ENCODE measurements around the gene RNF180. TPM values are rescaled to one million over a fixed set of nuclear protein-coding genes. Genes with fewer than 3 reads are reported as not detected.

Gene RNF180
- total RNA-seq, 4 donors from 2014 or later: 18.8 to 45.4 (median 30.9) TPM

GRCh38 chr5:64341340-64341739, 175.7 kb downstream of the RNF180 start:
- intact Hi-C loops (cut with DNase I; ENCODE audit: low total_unique reads): no loop called here
- TF ChIP-seq CTCF (IDR thresholded peaks at IDR 0.05): no peak
- TF ChIP-seq POLR2A (IDR thresholded peaks at IDR 0.05): no peak
- DNase-seq: no peak
- H3K9me3 ChIP-seq: peaks cover 0 to 14% of the 10 kb centered on the region in 2 donors
- H3K27ac ChIP-seq: no peak overlapping the region
- H3K4me1 ChIP-seq: no peaks in the 10 kb centered on the region
- no peaks in the 10 kb centered on the region for H3K27me3 ChIP-seq
- no peak overlapping the region for H3K4me3 ChIP-seq
- no peaks in the 10 kb centered on the region for H3K36me3 ChIP-seq

- DNase-seq: no peak
- Histone ChIP-seq H3K4me1 (no peaks in the 10 kb centered on the region), H3K9me3 (peaks cover 0 to 14% of the 10 kb centered on the region in 2 donors), H3K36me3 (no peaks in the 10 kb centered on the region), H3K4me3 (no peak overlapping the region), H3K27ac (no peak overlapping the region), H3K27me3 (no peaks in the 10 kb centered on the region)
- intact Hi-C loops (cut with DNase I; ENCODE audit: low total_unique reads): no loop called here
- TF ChIP-seq CTCF (IDR thresholded peaks at IDR 0.05): no peak
- TF ChIP-seq POLR2A (IDR thresholded peaks at IDR 0.05): no peak
These were observed 178.9 kb downstream of the RNF180 start for GRCh38 chr5:64344501-64344900.

GRCh38 chr5:64347309-64347708, 181.7 kb downstream of the RNF180 start:
- no peak for TF ChIP-seq POLR2A (IDR thresholded peaks at IDR 0.05)
- TF ChIP-seq CTCF (IDR thresholded peaks at IDR 0.05): no peak
- Histone ChIP-seq H3K27me3 (no peaks in the 10 kb centered on the region), H3K4me1 (no peaks in the 10 kb centered on the region), H3K36me3 (no peaks in the 10 kb centered on the region), H3K27ac (no peak overlapping the region), H3K9me3 (peaks cover 0 to 14% of the 10 kb centered on the region in 2 donors), H3K4me3 (no peak overlapping the region)
- no peak for DNase-seq
- intact Hi-C loops (cut with DNase I; ENCODE audit: low total_unique reads): no loop called here

- no peak for TF ChIP-seq POLR2A (IDR thresholded peaks at IDR 0.05)
- TF ChIP-seq CTCF (IDR thresholded peaks at IDR 0.05): no peak
- intact Hi-C loops (cut with DNase I; ENCODE audit: low total_unique reads): no loop called here
- no peak overlapping the region for H3K27ac ChIP-seq
- no peak overlapping the region for H3K4me3 ChIP-seq
- DNase-seq: no peak
- no peaks in the 10 kb centered on the region for H3K36me3 ChIP-seq
- H3K9me3 ChIP-seq: peaks cover 0 to 17% of the 10 kb centered on the region in 2 donors
- H3K27me3 ChIP-seq: no peaks in the 10 kb centered on the region
- H3K4me1 ChIP-seq: no peaks in the 10 kb centered on the region
These were observed 198.8 kb downstream of the RNF180 start for GRCh38 chr5:64364426-64364825.

GRCh38 chr5:64384765-64385164, 219.1 kb downstream of the RNF180 start:
- Histone ChIP-seq H3K36me3 (no peaks in the 10 kb centered on the region), H3K4me1 (no peaks in the 10 kb centered on the region), H3K27me3 (no peaks in the 10 kb centered on the region), H3K4me3 (no peak overlapping the region), H3K9me3 (peaks cover 0 to 6% of the 10 kb centered on the region in 2 donors), H3K27ac (no peak overlapping the region)
- TF ChIP-seq POLR2A (IDR thresholded peaks at IDR 0.05) (no peak), CTCF (IDR thresholded peaks at IDR 0.05) (no peak)
- no peak for DNase-seq
- intact Hi-C loops (cut with DNase I; ENCODE audit: low total_unique reads): no loop called here
